KMS-11 (cell line): ENCODE measurements around the gene ATXN2.

Experiments used
- H2AFZ ChIP-seq: fragments of 200-600 bp; sonication (generic); 2 replicates; pipeline ENCODE4 v1.6.1; 2016; ENCODE audit warnings: antibody characterized with exemption, mixed run types, low read depth
- H3K27ac ChIP-seq: fragments of 200-600 bp; sonication (generic); 2 replicates; pipeline ENCODE4 v1.6.1; 2016; ENCODE audit warnings: mild to moderate bottlenecking, mixed run types
- H3K27me3 ChIP-seq: fragments of 200-600 bp; sonication (generic); 2 replicates; pipeline ENCODE4 v1.6.1; 2017; ENCODE audit warnings: mild to moderate bottlenecking, low read depth, mixed run types, moderate library complexity; ENCODE audit not compliant: insufficient read depth
- H3K36me3 ChIP-seq: fragments of 200-600 bp; sonication (generic); 2 replicates; pipeline ENCODE4 v1.6.1; 2017; ENCODE audit warnings: mild to moderate bottlenecking, mixed run types; ENCODE audit not compliant: insufficient read depth
- H3K4me1 ChIP-seq: fragments of 200-600 bp; sonication (generic); 2 replicates; pipeline ENCODE4 v1.6.1; 2016; ENCODE audit warnings: mild to moderate bottlenecking, low read depth, mixed run types; ENCODE audit not compliant: poor library complexity, severe bottlenecking
- H3K4me2 ChIP-seq: fragments of 200-600 bp; sonication (generic); 2 replicates; pipeline ENCODE4 v1.7.0; 2016; ENCODE audit warnings: mild to moderate bottlenecking, mixed run types
- H3K4me3 ChIP-seq: fragments of 200-600 bp; sonication (generic); IDR thresholded peaks from 2 replicates; pipeline ENCODE4 v1.6.1; 2017; ENCODE audit warnings: low read depth, low read length, mixed read lengths; ENCODE audit not compliant: insufficient read depth
- H3K79me2 ChIP-seq: fragments of 200-600 bp; sonication (generic); 2 replicates; pipeline ENCODE4 v1.6.1; 2016; ENCODE audit warnings: low read depth, mixed run types; ENCODE audit not compliant: insufficient read depth
- H3K9ac ChIP-seq: fragments of 200-600 bp; sonication (generic); 2 replicates; pipeline ENCODE4 v1.6.1; 2016; ENCODE audit warnings: mild to moderate bottlenecking, mixed run types
- H4K20me1 ChIP-seq: fragments of 200-600 bp; sonication (generic); 2 replicates; pipeline ENCODE4 v1.6.1; 2016; ENCODE audit warnings: mild to moderate bottlenecking, mixed run types; ENCODE audit not compliant: insufficient read depth
- CTCF ChIP-seq: fragments of 200-600 bp; sonication (generic); conservative IDR thresholded peaks from 2 replicates; pipeline ENCODE4 v1.6.1; 2017; ENCODE audit warnings: low read depth, mild to moderate bottlenecking, antibody characterized with exemption, low read length, moderate library complexity, mixed read lengths

ATXN2 gene

GRCh38 chr12:111442301-111443045 is 156.6 kb downstream of the ATXN2 start:
- Histone ChIP-seq H3K79me2 (peaks cover 35% of the 10 kb centered on the region), H3K36me3 (no peaks in the 10 kb centered on the region), H3K9ac (no peak overlapping the region), H3K4me3 (no peak overlapping the region), H4K20me1 (no peaks in the 10 kb centered on the region), H3K4me1 (peaks cover 94% of the 10 kb centered on the region), H3K27me3 (no peaks in the 10 kb centered on the region), H2AFZ (no peak overlapping the region), H3K4me2 (peak overlapping the region; percentile 29; the same call in 1 of the 2 replicates), H3K27ac (peak overlapping the region; percentile 84; the same call in 1 of the 2 replicates)
- TF ChIP-seq CTCF = no peak

GRCh38 chr12:111441107-111441928 is 157.8 kb downstream of the ATXN2 start:
- H4K20me1 ChIP-seq = no peaks in the 10 kb centered on the region
- no peak overlapping the region for H3K9ac ChIP-seq
- TF ChIP-seq CTCF = no peak
- peak overlapping the region; percentile 29; the same call in 1 of the 2 replicates for H3K4me2 ChIP-seq
- no peaks in the 10 kb centered on the region for H3K36me3 ChIP-seq
- H2AFZ ChIP-seq = no peak overlapping the region
- peaks cover 38% of the 10 kb centered on the region for H3K79me2 ChIP-seq
- no peaks in the 10 kb centered on the region for H3K27me3 ChIP-seq
- no peak overlapping the region for H3K4me3 ChIP-seq
- H3K4me1 ChIP-seq = peaks cover 98% of the 10 kb centered on the region
- H3K27ac ChIP-seq = no peak overlapping the region; the same call in 1 of the 2 replicates

- Histone ChIP-seq H3K4me3 (no peak overlapping the region), H3K27me3 (no peaks in the 10 kb centered on the region), H3K4me2 (no peak overlapping the region), H3K79me2 (peaks cover 42% of the 10 kb centered on the region), H3K9ac (no peak overlapping the region), H4K20me1 (no peaks in the 10 kb centered on the region), H3K36me3 (no peaks in the 10 kb centered on the region), H3K27ac (no peak overlapping the region; the same call in 1 of the 2 replicates), H3K4me1 (peaks cover 98% of the 10 kb centered on the region), H2AFZ (no peak overlapping the region)
- no peak for TF ChIP-seq CTCF
Observed at GRCh38 chr12:111440631-111441030, 158.5 kb downstream of the ATXN2 start.

- no peak overlapping the region for H2AFZ ChIP-seq
- H3K27me3 ChIP-seq = no peaks in the 10 kb centered on the region
- no peak overlapping the region; the same call in 1 of the 2 replicates for H3K27ac ChIP-seq
- no peak for TF ChIP-seq CTCF
- no peaks in the 10 kb centered on the region for H4K20me1 ChIP-seq
- H3K4me2 ChIP-seq = peak overlapping the region; percentile 63; the same call in 1 of the 2 replicates
- H3K4me1 ChIP-seq = peaks cover 98% of the 10 kb centered on the region
- peaks cover 42% of the 10 kb centered on the region for H3K79me2 ChIP-seq
- no peaks in the 10 kb centered on the region for H3K36me3 ChIP-seq
- no peak overlapping the region for H3K9ac ChIP-seq
- H3K4me3 ChIP-seq = no peak overlapping the region
Observed at GRCh38 chr12:111440152-111440551, 159.0 kb downstream of the ATXN2 start.
